Pancreas (tissue), 10 donors: ENCODE data around the gene DLGAP1. TPM values are rescaled to one million over a fixed set of nuclear protein-coding genes. Genes with fewer than 3 reads are reported as not detected.

ENCODE experiments used
- ATAC-seq, 4 donors: fragments of 200-7000 bp; cut with Tn5 transposase; one replicate each; pipeline versions ENCODE4 v1.8.0 to v1.9.1; 2020; ENCODE audit warnings: mild to moderate bottlenecking in 4 of 4, moderate library complexity in 4 of 4
- DNase-seq, 6 donors: peaks; one replicate each; pipeline ENCODE4 v3.0.0-alpha.2; 2020
- FAIRE-seq: peaks from 2 replicates; lab custom pipeline; 2012; peaks lifted over from hg19 to GRCh38; lab: Jason Lieb, UNC
- H3K27ac ChIP-seq, 4 donors: fragments of 200-600 bp; sonication (generic); 1 replicate in 3 of 4; 2 replicates in 1 of 4; pipeline versions ENCODE4 v1.5.0 to v1.8.0; 2020
- H3K27me3 ChIP-seq, 4 donors: fragments of 200-600 bp; one replicate each; pipeline ENCODE4 v1.8.0; 2021
- H3K36me3 ChIP-seq, 3 donors: fragments of 200-600 bp; sonication (generic) in 1 of 3; one replicate each; pipeline versions ENCODE4 v1.5.0 to v1.8.0; 2020 to 2021
- H3K4me1 ChIP-seq, 3 donors: fragments of 200-600 bp; one replicate each; pipeline ENCODE4 v1.8.0; 2021
- H3K4me3 ChIP-seq, 4 donors: fragments of 200-600 bp; sonication (generic) in 2 of 4; one replicate each; pipeline versions ENCODE4 v1.5.0 to v1.8.0; 2020 to 2021
- H3K9me3 ChIP-seq, 4 donors: fragments of 200-600 bp; one replicate each; pipeline ENCODE4 v1.8.0; 2021
- CTCF ChIP-seq, 4 donors: fragments of 200-600 bp; sonication (generic) in 3 of 4; IDR thresholded peaks; one replicate each; pipeline versions ENCODE4 v1.5.0 to v1.8.0; 2021; ENCODE audit warnings: antibody characterized with exemption in 4 of 4
- WGBS, 2 donors: extraction: QIAGEN DNeasy Blood & Tissue Kit; methylation state at CpG; one replicate each; pipeline ENCODE4 v1.1.7; 2013; 5-methylcytosine and 5-hydroxymethylcytosine counted together
- intact Hi-C, 3 donors: fragments of 100-400 bp; cut with DNase I; formaldehyde crosslinking; loops; one replicate each; pipeline versions ENCODE4 v1.11.1 to v1.14.2; 2022
- polyA plus RNA-seq, 2 donors: library from polyadenylated mRNA; stranded (reverse); fragments of 200-250 nt; gene quantifications; one replicate each; pipeline ENCODE4 v1.2.3, GENCODE V29; 2013
- total RNA-seq, 6 donors: library from RNA; stranded (reverse); fragmentation: NEBNext Ultra II Directional in 4 of 6; extraction: Animal tissue kit (Norgen Biotek cat#: 25700) in 4 of 6; gene quantifications; one replicate each; pipeline versions ENCODE4 v1.2.1 to v1.2.4, GENCODE V29; 2021 to 2023
- donor health status: healthy with polysubstance abuse.
- donor health status: DM: no; HTN: no; CAD: no; lungs with moderate emphysema.
- donor health status: DM: no; HTN: no; CAD: no.
- donor health status: control.
- donor health status: control.
- donor health status: Bipolar disorder and iron deficiency.
- donor health status: DM: yes; HTN: yes; CAD: no.
- donor health status: DM: no; HTN: no; CAD: no.
- donor health status: DM: no; HTN: no; CAD: no.
- donor health status: DM: yes; HTN: yes; CAD: no.

The DLGAP1 gene
- total and polyA plus RNA-seq, 8 donors, result 0.12 to 0.62 (median 0.30) TPM; not detected in 2

- Histone ChIP-seq H3K27ac (no peak overlapping the region), H3K36me3 (no peaks in the 10 kb centered on the region), H3K27me3 (no peaks in the 10 kb centered on the region), H3K9me3 (no peaks in the 10 kb centered on the region), H3K4me1 (peaks cover 0 to 10% (median 8%) of the 10 kb centered on the region in 3 donors), H3K4me3 (no peak overlapping the region)
- no peak for FAIRE-seq
- no peak for TF ChIP-seq CTCF (IDR thresholded peaks at IDR 0.05)
- intact Hi-C loops, result no loop called here
- no peak for ATAC-seq
- DNase-seq, result no peak
- WGBS, 2 donors, result 92 to 97% methylated on average over 4 of the region's 4 CpGs
Observed at GRCh38 chr18:3619746-3620145, 835.4 kb downstream of the DLGAP1 start.

- intact Hi-C loops, result no loop called here
- 95 to 100% methylated on average over 3 of the region's 3 CpGs for whole genome bisulfite sequencing, 2 donors
- no peak for TF ChIP-seq CTCF (IDR thresholded peaks at IDR 0.05)
- H3K27me3 ChIP-seq, result no peaks in the 10 kb centered on the region
- DNase-seq (no peak), ATAC-seq (no peak), FAIRE-seq (no peak)
- H3K4me1 ChIP-seq, result peaks cover 0 to 8% (median 7%) of the 10 kb centered on the region in 3 donors
- no peaks in the 10 kb centered on the region for H3K9me3 ChIP-seq
- no peaks in the 10 kb centered on the region for H3K36me3 ChIP-seq
- H3K27ac ChIP-seq, result no peak overlapping the region
- H3K4me3 ChIP-seq, result no peak overlapping the region
Observed at GRCh38 chr18:3619222-3619621, 835.9 kb downstream of the DLGAP1 start.

- H3K4me1 ChIP-seq, result peaks cover 0 to 8% (median 0%) of the 10 kb centered on the region in 3 donors
- intact Hi-C loops, result no loop called here
- H3K36me3 ChIP-seq, result no peaks in the 10 kb centered on the region
- FAIRE-seq (no peak), ATAC-seq (no peak), DNase-seq (no peak)
- WGBS, 2 donors, result 94 to 96% methylated on average over 3 of the region's 3 CpGs
- H3K9me3 ChIP-seq, result no peaks in the 10 kb centered on the region
- no peaks in the 10 kb centered on the region for H3K27me3 ChIP-seq
- H3K4me3 ChIP-seq, result no peak overlapping the region
- no peak for TF ChIP-seq CTCF (IDR thresholded peaks at IDR 0.05)
- no peak overlapping the region for H3K27ac ChIP-seq
Observed at GRCh38 chr18:3616744-3617143, 838.4 kb downstream of the DLGAP1 start.

GRCh38 chr18:3616142-3616541 is 839.0 kb downstream of the DLGAP1 start:
- Histone ChIP-seq H3K4me3 (no peak overlapping the region), H3K9me3 (no peaks in the 10 kb centered on the region), H3K27me3 (no peaks in the 10 kb centered on the region), H3K27ac (no peak overlapping the region), H3K4me1 (peaks cover 0 to 8% (median 0%) of the 10 kb centered on the region in 3 donors), H3K36me3 (no peaks in the 10 kb centered on the region)
- 92 to 96% methylated on average over 6 of the region's 6 CpGs for WGBS, 2 donors
- intact Hi-C loops, result no loop called here
- no peak for FAIRE-seq
- no peak for TF ChIP-seq CTCF (IDR thresholded peaks at IDR 0.05)
- no peak for ATAC-seq
- DNase-seq, result no peak

GRCh38 chr18:3615374-3615985 is 839.6 kb downstream of the DLGAP1 start:
- Histone ChIP-seq H3K9me3 (no peaks in the 10 kb centered on the region), H3K4me1 (peaks cover 0 to 8% (median 0%) of the 10 kb centered on the region in 3 donors), H3K27me3 (no peaks in the 10 kb centered on the region), H3K27ac (no peak overlapping the region), H3K4me3 (no peak overlapping the region), H3K36me3 (no peaks in the 10 kb centered on the region)
- TF ChIP-seq CTCF (IDR thresholded peaks at IDR 0.05), result no peak
- WGBS, 2 donors, result 55 to 63% methylated on average over 4 of the region's 4 CpGs
- no peak for FAIRE-seq
- intact Hi-C loops, result no loop called here
- no peak for ATAC-seq
- no peak for DNase-seq
